Ureter (tissue), 1 donor: ENCODE measurements around the gene TMEM150A. TPM values are rescaled to one million over a fixed set of nuclear protein-coding genes. Genes with fewer than 3 reads are reported as not detected.
A peak's percentile ranks its signal among the peaks of the same experiment; 100 is the strongest.
"Not testable (repeated sequence)": the region's sequence is repeated elsewhere in the genome, so short reads cannot be mapped to it uniquely, and the experiment has no call there.

Experiments
- DNase-seq: peaks from one replicate; pipeline ENCODE4 v3.0.0-alpha.2; 2020; ENCODE audit warnings: low spot score
- total RNA-seq: library from RNA; stranded (reverse); gene quantifications from one replicate; pipeline ENCODE4 v1.2.4, GENCODE V29; 2023
- donor health status: DM: yes; HTN: yes; CAD: no.

TMEM150A gene
- total RNA-seq, 1 donor from 2014 or later, result 19.5 TPM

DNA sequence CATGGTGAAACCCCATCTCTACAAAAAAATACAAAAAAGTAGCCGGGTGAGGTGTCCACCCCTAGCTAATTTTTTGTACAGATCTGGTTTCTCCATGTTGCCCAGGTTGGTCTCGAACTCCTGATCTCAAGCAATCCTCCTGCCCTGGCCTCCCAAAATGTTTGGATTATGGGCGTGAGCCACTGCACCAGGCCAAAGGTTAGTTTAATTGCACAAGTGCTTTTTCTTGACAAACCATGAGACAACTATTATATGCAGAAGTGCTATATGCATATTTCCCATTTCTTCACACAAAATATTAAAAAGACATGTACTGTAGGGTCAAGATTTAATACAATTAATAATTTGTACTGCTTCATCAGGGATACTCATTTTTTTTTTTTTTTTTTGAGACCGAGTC lies 36.2 kb downstream of the TMEM150A start:
- DNase-seq, result no peak

DNA sequence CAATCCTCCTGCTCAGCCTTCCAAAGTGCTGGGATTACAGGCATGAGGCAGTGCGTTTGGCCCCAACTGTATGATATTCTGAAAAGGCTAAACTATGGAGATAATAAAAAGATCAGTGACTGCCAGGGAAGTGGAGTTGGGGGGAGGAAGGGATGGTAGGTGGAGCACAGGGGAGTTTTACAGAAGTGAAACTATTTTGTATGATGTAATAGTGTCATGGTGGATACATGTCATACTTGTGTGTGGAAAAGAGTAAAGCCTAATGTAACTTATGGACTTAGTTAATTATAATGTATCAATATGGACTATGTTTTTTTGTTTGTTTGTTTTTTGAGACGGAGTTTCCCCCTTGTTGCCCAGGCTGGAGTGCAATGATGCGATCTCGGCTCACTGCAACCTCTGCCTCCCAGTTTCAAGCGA lies 38.3 kb downstream of the TMEM150A start:
- no peak for DNase-seq

GRCh38 chr2:85561280-85562212 lies 41.0 kb downstream of the TMEM150A start, which contains the start of gene GGCX:
GGCX (minus strand) TSS chr2:85561493; CDS start chr2:85561428, 65 bp downstream.
- peak; percentile 96 for DNase-seq

DNA sequence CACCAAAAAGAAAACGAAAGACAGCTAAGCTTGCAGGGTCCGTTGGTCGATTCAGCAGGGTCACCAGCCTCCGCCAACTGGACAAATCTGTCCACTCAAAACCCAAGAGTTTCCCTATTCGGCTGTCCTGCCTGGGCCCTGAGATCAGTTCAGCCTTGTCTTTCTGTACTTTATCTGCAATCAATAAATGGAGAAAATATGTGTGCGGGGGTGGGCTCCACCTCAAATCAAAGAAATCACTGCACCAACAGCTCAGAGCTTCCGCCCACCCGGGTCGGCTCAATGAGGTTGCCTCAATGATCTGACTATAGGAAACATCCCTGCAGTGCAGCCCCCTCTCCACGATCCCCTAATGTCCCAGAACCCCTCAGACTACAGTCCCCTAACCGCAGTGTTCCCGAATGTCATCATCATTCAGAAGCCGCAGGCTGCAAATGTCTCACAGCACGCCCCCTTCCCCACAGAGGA lies 41.7 kb downstream of the TMEM150A start:
- DNase-seq, result no peak

GRCh38 chr2:85560403-85560726 lies 42.1 kb downstream of the TMEM150A start:
- DNase-seq, result not testable (repeated sequence)

GRCh38 chr2:85558160-85558559 lies 44.3 kb downstream of the TMEM150A start:
- DNase-seq, result no peak

- no peak for DNase-seq
Measured at GRCh38 chr2:85557130-85557529, 45.4 kb downstream of the TMEM150A start.

DNA sequence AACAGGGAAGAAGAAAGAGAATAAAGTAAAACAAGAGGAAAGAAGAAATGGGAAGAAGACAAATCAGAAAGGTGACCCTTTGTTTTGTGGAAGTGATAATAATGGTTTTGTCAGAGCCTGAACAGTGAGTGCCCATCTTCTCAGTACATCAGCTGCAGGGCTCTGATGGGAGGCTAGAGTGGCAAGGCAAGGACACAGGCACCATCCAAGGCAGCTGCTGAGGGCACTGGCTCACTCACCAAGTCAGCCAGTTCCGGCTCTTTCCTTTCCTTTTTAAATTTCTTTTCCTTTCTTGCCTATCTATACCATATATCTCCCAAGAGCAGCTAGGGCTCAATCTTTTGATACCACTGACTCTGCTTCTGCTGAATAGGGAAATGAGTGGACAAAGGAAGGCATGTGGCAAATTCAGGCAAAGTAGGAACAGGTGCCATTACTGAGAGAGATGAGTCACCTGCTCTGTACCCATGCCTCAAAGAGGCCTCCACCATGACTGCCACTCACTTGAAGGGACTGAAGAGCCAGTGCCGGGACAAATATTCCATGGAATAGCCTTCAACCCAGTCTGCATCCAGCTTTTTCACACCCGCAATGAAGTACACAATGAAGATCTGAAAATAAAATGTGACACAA lies 47.4 kb downstream of the TMEM150A start:
- DNase-seq, result no peak

DNA sequence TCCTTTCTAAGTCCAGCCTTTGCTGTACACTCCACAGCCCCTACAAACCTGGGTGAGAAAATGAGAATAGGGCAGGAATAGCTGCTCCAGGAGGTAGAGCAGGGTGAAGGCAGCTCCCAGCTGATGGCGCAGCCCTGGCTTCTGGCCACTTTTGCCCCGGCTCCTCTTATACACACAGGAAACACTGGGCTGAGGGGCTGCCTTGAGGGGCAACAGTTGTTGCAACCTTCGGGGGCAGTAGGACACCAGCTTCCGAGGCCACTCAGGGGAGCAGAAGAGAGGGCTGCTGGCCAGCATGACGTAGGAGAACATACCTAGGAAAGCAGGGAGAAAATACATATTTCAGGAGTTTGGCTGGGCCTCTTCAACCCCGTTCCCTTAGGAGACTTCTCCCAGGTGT lies 49.3 kb downstream of the TMEM150A start:
- no peak for DNase-seq

DNA sequence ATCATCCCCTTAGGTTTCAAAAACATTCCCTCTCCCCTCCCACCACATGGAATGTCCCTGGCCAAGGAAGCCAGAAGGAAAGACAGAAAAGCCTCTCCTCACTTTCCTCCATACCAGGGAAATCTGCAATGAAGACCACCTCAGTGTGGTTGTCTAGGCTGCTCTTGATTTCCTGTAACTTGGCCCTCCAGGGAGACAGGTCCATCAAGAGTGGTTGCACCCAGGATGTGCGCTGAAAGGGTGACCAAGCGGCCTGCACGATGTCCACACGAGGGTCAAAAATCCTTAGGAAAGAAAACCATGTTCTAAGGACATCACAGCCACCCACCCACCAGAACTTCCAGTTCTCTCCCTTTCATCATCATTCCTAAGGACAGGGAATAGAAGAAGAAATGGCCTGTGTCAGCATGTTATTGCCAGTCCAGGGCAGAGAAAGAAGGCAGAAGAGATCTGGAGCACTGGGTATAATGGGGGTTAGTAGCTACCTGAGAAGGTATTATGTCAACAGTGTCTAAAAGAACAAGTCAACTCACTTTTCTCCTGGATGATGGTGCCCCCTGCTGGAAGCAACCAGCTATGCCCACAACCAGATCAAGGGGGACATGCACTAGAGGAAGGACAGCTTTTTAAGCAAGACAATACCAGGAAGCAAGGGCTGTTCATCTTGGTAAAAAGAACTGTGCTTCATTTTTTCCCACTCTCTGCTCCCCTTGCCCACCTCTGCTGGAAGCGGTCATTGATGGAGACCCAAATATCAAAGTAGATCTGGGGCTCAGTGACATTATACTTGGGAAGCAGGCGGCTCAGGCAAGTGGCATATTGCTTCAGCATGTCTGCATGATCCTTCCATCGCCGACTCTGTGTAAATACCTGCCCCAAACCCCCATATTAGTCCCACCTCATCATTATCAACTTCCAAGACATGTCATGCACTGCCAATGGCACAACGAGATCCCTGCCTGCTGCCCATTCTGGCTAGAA lies 50.5 kb downstream of the TMEM150A start:
- DNase-seq, result peak; percentile 89

DNA sequence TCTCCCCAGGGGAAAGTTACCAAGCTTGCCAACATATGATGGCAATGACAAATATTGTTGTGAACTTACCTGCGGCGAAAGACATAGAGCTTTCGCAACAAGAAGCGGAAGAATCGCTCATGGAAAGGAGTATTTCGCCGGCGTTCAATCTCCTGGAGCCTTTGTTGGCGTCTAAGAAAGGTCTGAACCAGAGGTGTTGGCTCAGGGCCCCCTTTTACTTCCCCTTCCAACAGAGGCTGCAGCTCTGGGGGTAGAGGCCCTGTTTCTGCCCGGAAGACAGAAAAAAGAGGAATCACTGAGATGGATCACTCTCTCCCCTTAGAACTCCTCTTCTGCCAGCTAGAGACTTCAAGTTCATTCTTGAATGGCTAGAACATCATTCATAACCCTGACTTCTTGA lies 52.0 kb downstream of the TMEM150A start:
- no peak for DNase-seq

DNA sequence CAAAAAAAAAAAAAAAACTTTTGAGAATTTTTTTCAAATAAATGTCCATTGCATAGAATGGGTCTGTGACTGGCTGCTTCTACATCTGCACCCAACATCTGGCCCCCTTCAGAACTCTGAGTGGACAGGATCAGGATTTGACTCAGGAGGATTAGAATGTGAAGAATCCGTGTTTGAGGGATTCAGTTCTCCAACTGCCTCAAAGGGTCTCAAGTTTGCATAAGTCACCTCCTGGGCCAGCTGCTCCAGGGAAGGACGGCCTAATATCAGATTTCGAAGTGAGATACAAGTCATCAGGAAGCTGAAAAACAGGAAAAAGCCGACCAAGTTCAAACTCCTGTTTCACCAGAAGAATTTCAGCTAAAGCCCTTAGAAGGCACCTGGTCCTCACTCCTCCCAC lies 52.7 kb downstream of the TMEM150A start:
- no peak for DNase-seq

GRCh38 chr2:85549095-85549494 lies 53.4 kb downstream of the TMEM150A start:
- no peak for DNase-seq

- DNase-seq, result no peak
Measured at GRCh38 chr2:85548608-85548900, 53.9 kb downstream of the TMEM150A start.

Other genes with a start within 250 kb of the TMEM150A start
- 39.6 TPM for gene RETSAT, start 248.2 kb downstream of the TMEM150A start, total RNA-seq
- gene ELMOD3, start 247.9 kb downstream of the TMEM150A start, total RNA-seq, result 23.3 TPM
- gene CAPG, start 192.3 kb downstream of the TMEM150A start, total RNA-seq, result 298 TPM
- gene SH2D6, start 184.0 kb downstream of the TMEM150A start, total RNA-seq, result 0.75 TPM
- gene MAT2A, start 63.5 kb downstream of the TMEM150A start, total RNA-seq, result 450 TPM
- 48.9 TPM for gene GGCX, start 41.2 kb downstream of the TMEM150A start, total RNA-seq
- 165 TPM for gene VAMP8, start 25.1 kb downstream of the TMEM150A start, total RNA-seq
- gene VAMP5, start 18.3 kb downstream of the TMEM150A start, total RNA-seq, result 32.8 TPM
- 115 TPM for gene RNF181, start 7.0 kb downstream of the TMEM150A start, total RNA-seq
- 43.1 TPM for gene C2orf68, start 9.4 kb upstream of the TMEM150A start, total RNA-seq
- gene USP39, start 13.5 kb upstream of the TMEM150A start, total RNA-seq, result 45.1 TPM
- 1.7 TPM for gene SFTPB, start 65.5 kb upstream of the TMEM150A start, total RNA-seq
- 1.9 TPM for gene GNLY, start 91.7 kb upstream of the TMEM150A start, total RNA-seq
- gene ATOH8, start 151.3 kb upstream of the TMEM150A start, total RNA-seq, result 21.8 TPM